ENCODE measurements around the gene LHFPL3. TPM values are rescaled to one million over a fixed set of nuclear protein-coding genes. Genes with fewer than 3 reads are reported as not detected.

The LHFPL3 gene
- total RNA-seq, 1 experiment from 2014 or later: not detected

GRCh38 chr7:104550362-104550761, 222.0 kb downstream of the LHFPL3 start:
- H3K27ac ChIP-seq (ENCODE audit: low read depth, low read length): no peak overlapping the region
- no peak overlapping the region for H2AFZ ChIP-seq (ENCODE audit: low read depth, low read length, poor library complexity, severe bottlenecking)
- no peaks in the 10 kb centered on the region for H3K9me2 ChIP-seq (ENCODE audit: insufficient read depth)
- ChIA-PET RAD21 (ENCODE audit: low non-redundant PET in 1 of 2, low total read pairs in 2 of 2, uncharacterized antibody in 2 of 2, unreplicated experiment in 2 of 2) (no interaction called here), POLR2A (no interaction called here), CTCF (no interaction called here)
- ATAC-seq: no peak
- no peaks in the 10 kb centered on the region for H3K27me3 ChIP-seq (ENCODE audit: insufficient read depth, low read length)
- no peaks in the 10 kb centered on the region for H4K20me1 ChIP-seq (ENCODE audit: insufficient read depth)
- no peak overlapping the region for H3K4me3 ChIP-seq (replicated peaks in 1 of 2; ENCODE audit: low read depth in 1 of 2, low read length in 2 of 2)
- BruUV-seq (replicated peaks): no TSS peak
- no peak overlapping the region for H3K9ac ChIP-seq (ENCODE audit: low read length)
- no peaks in the 10 kb centered on the region for H3K79me2 ChIP-seq (ENCODE audit: insufficient read depth, low read length)
- H3K4me2 ChIP-seq (ENCODE audit: low read length): no peak overlapping the region
- no peaks in the 10 kb centered on the region for H3K4me1 ChIP-seq (ENCODE audit: control insufficient read depth in 1 of 2, insufficient read depth in 2 of 2, low read length in 2 of 2)
- H3K9me3 ChIP-seq (ENCODE audit: control insufficient read depth in 1 of 2, insufficient read depth in 1 of 2, low read depth in 1 of 2, low read length in 2 of 2): no peaks in the 10 kb centered on the region
- TF ChIP-seq FOSL1 (IDR thresholded peaks at IDR 0.05; ENCODE audit: low read depth): no peak
- TF ChIP-seq EZH2phosphoT487 (IDR thresholded peaks at IDR 0.05; ENCODE audit: borderline replicate concordance): no peak
- no peak for TF ChIP-seq ZBTB33 (IDR thresholded peaks at IDR 0.05; ENCODE audit: extremely low read depth, insufficient replicate concordance, low read length)
- TF ChIP-seq SRF (IDR thresholded peaks at IDR 0.05; ENCODE audit: low read depth): no peak
- TF ChIP-seq CTCF (IDR thresholded peaks at IDR 0.05 in 2 of 3, conservative IDR thresholded peaks at IDR 0.05 in 1 of 3; ENCODE audit: borderline replicate concordance in 1 of 3, insufficient read depth in 1 of 3, low read depth in 2 of 3, low read length in 2 of 3): no peak
- TF ChIP-seq CEBPB (IDR thresholded peaks at IDR 0.05; ENCODE audit: low read depth): no peak
- TF ChIP-seq CBX3 (IDR thresholded peaks at IDR 0.05; ENCODE audit: low read depth): no peak
- no peak for TF ChIP-seq ZFX (IDR thresholded peaks at IDR 0.05)
- no peak for TF ChIP-seq TCF7L2 (IDR thresholded peaks at IDR 0.05; ENCODE audit: borderline replicate concordance, extremely low read depth, insufficient read depth, insufficient read length)
- no peak for TF ChIP-seq ATF3 (IDR thresholded peaks at IDR 0.05)
- no peak for TF ChIP-seq ELF1 (IDR thresholded peaks at IDR 0.05; ENCODE audit: borderline replicate concordance, low read depth)
- no peak for TF ChIP-seq EZH2 (IDR thresholded peaks at IDR 0.05)
- no peak for TF ChIP-seq POLR2A (IDR thresholded peaks at IDR 0.05; ENCODE audit: borderline replicate concordance, extremely low read depth, insufficient read depth, insufficient read length)
- no peak for TF ChIP-seq JUND (IDR thresholded peaks at IDR 0.05)
- TF ChIP-seq RAD21 (IDR thresholded peaks at IDR 0.05; ENCODE audit: low read depth): no peak
- H3K36me3 ChIP-seq (ENCODE audit: control insufficient read depth in 1 of 2, insufficient read depth in 2 of 2, low read length in 2 of 2): no peaks in the 10 kb centered on the region
- no peak for DNase-seq (ENCODE audit: low read depth, low spot score)
- intact Hi-C loops (cut with micrococcal nuclease): loop anchor here (10.0 kb wide), 1 partner anchor 74 kb away; no protein-coding TSS in a partner anchor
